IMR-90 (cell line): Measurements from ENCODE around the gene LRRC55. TPM values are rescaled to one million over a fixed set of nuclear protein-coding genes. Genes with fewer than 3 reads are reported as not detected.
A peak's percentile ranks its signal among the peaks of the same experiment; 100 is the strongest.

Experiments
- ATAC-seq: fragments of 200-7000 bp; cut with Tn5 transposase; 2 replicates; pipeline ENCODE4 v1.9.1; 2020; ENCODE audit warnings: low read depth, mild to moderate bottlenecking, moderate library complexity
- BruUV-seq: library from RNA; stranded (reverse); fragments of 400-500 nt; replicated peaks from 2 replicates; lab custom pipeline; 2021; lab: Mats Ljungman, UMichigan
- CTCF ChIA-PET: fragments of 300-600 bp; formaldehyde crosslinking; extraction: SDS; loops from one replicate; lab custom pipeline; 2021; ENCODE audit warnings: antibody characterized with exemption; lab: Yijun Ruan, JAX
- POLR2A ChIA-PET: fragments of 300-600 bp; sonication (Branson Sonifier 250); formaldehyde crosslinking; loops from one replicate; lab custom pipeline; 2022; ENCODE audit warnings: antibody characterized with exemption; ENCODE audit not compliant: unreplicated experiment; lab: Charles Lee
- DNase-seq: peaks from one replicate; pipeline ENCODE4 v3.0.0; 2013
- H2AFZ ChIP-seq: replicated peaks from 2 replicates; pipeline ENCODE3; 2013; ENCODE audit warnings: low read length, mild to moderate bottlenecking; ENCODE audit not compliant: poor library complexity
- H2AK5ac ChIP-seq: 2 replicates; pipeline ENCODE4 v1.6.1; 2013; ENCODE audit warnings: low read depth, low read length, inconsistent platforms
- H2AK9ac ChIP-seq: replicated peaks from 2 replicates; pipeline ENCODE3; 2013; ENCODE audit warnings: mild to moderate bottlenecking, low read depth, low read length, moderate library complexity; ENCODE audit not compliant: poor library complexity
- H2BK120ac ChIP-seq: 2 replicates; pipeline ENCODE4 v1.6.1; 2013; ENCODE audit warnings: low read depth, low read length, inconsistent platforms
- H2BK15ac ChIP-seq: 3 replicates; pipeline ENCODE4 v1.6.1; 2013; ENCODE audit warnings: low read depth, low read length, inconsistent platforms
- H2BK20ac ChIP-seq: 2 replicates; pipeline ENCODE4 v1.6.1; 2013; ENCODE audit warnings: low read depth, mild to moderate bottlenecking, inconsistent platforms, low read length, moderate library complexity
- H2BK5ac ChIP-seq: 2 replicates; pipeline ENCODE4 v1.6.1; 2013; ENCODE audit warnings: mild to moderate bottlenecking, low read depth, low read length, inconsistent platforms; ENCODE audit not compliant: poor library complexity, severe bottlenecking
- H3K14ac ChIP-seq: replicated peaks from 2 replicates; pipeline ENCODE4 v1.6.1; 2013; ENCODE audit warnings: low read depth, low read length, inconsistent platforms
- H3K18ac ChIP-seq: 2 replicates; pipeline ENCODE4 v1.6.1; 2013; ENCODE audit warnings: low read depth, low read length, control low read depth
- H3K23ac ChIP-seq: 2 replicates; pipeline ENCODE4 v1.6.1; 2013; ENCODE audit warnings: low read depth, low read length, inconsistent platforms
- H3K27ac ChIP-seq: 2 replicates; pipeline ENCODE4 v1.5.1; 2013; ENCODE audit warnings: mild to moderate bottlenecking, control low read depth, low read length; ENCODE audit not compliant: insufficient read depth
- H3K27me3 ChIP-seq: 2 replicates; pipeline ENCODE4 v1.6.1; 2013; ENCODE audit warnings: low read length; ENCODE audit not compliant: control insufficient read depth, insufficient read depth
- H3K36me3 ChIP-seq: 2 replicates; pipeline ENCODE4 v1.6.1; 2013; ENCODE audit warnings: low read length, mixed read lengths; ENCODE audit not compliant: control insufficient read depth, insufficient read depth
- H3K4ac ChIP-seq: 2 replicates; pipeline ENCODE4 v1.6.1; 2013; ENCODE audit warnings: low read depth, low read length, inconsistent platforms
- H3K4me1 ChIP-seq: 2 replicates; pipeline ENCODE4 v1.6.1; 2013; ENCODE audit warnings: low read length, mixed read lengths; ENCODE audit not compliant: control insufficient read depth, insufficient read depth
- H3K4me2 ChIP-seq: 2 replicates; pipeline ENCODE4 v1.6.1; 2013; ENCODE audit warnings: low read depth, mild to moderate bottlenecking, control low read depth, low read length, moderate library complexity
- H3K4me3 ChIP-seq: 2 replicates; pipeline ENCODE4 v1.5.1; 2013; ENCODE audit warnings: low read depth, mild to moderate bottlenecking, control low read depth, low read length, moderate library complexity; ENCODE audit not compliant: insufficient read depth
- H3K56ac ChIP-seq: 2 replicates; pipeline ENCODE4 v1.6.1; 2013; ENCODE audit warnings: low read length, inconsistent platforms; ENCODE audit not compliant: insufficient read depth; ENCODE audit errors: extremely low read depth
- H3K79me1 ChIP-seq, 2 experiments: 2 replicates each; pipeline ENCODE4 v1.6.1; 2013; ENCODE audit warnings: low read length in 2 of 2, inconsistent platforms in 1 of 2, low read depth in 1 of 2
- H3K9ac ChIP-seq: 2 replicates; pipeline ENCODE4 v1.6.1; 2013; ENCODE audit warnings: low read depth, low read length, control low read depth
- H3K9me1 ChIP-seq: 2 replicates; pipeline ENCODE4 v1.6.1; 2013; ENCODE audit warnings: low read length, inconsistent platforms; ENCODE audit not compliant: insufficient read depth
- H3K9me3 ChIP-seq: 2 replicates; pipeline ENCODE4 v1.6.1; 2013; ENCODE audit warnings: low read length; ENCODE audit not compliant: control insufficient read depth, insufficient read depth
- H4K20me1 ChIP-seq: 2 replicates; pipeline ENCODE4 v1.6.1; 2013; ENCODE audit warnings: low read length, inconsistent platforms; ENCODE audit not compliant: insufficient read depth
- H4K5ac ChIP-seq: 2 replicates; pipeline ENCODE4 v1.6.1; 2013; ENCODE audit warnings: mild to moderate bottlenecking, low read depth, low read length, control low read depth
- H4K8ac ChIP-seq, 2 experiments: 2 replicates each; pipeline ENCODE4 v1.6.1; 2013; ENCODE audit warnings: low read depth in 2 of 2, low read length in 2 of 2, control low read depth in 1 of 2, inconsistent platforms in 1 of 2
- H4K91ac ChIP-seq: 2 replicates; pipeline ENCODE4 v1.6.1; 2013; ENCODE audit warnings: low read depth, low read length, inconsistent platforms; ENCODE audit not compliant: insufficient read depth
- BHLHE40 ChIP-seq: fragments of 150-350 bp; IDR thresholded peaks from 2 replicates; pipeline ENCODE4 v1.6.1; 2016; ENCODE audit warnings: mild to moderate bottlenecking, low read depth, low read length
- CEBPB ChIP-seq: IDR thresholded peaks from 2 replicates; pipeline ENCODE4 v1.6.1; 2012; ENCODE audit warnings: low read depth, low read length, improper control_type of control experiment
- CTCF ChIP-seq: conservative IDR thresholded peaks from 2 replicates; pipeline ENCODE4 v1.5.1; 2012; ENCODE audit warnings: mild to moderate bottlenecking, low read depth, low read length, improper control_type of control experiment
- ELK1 ChIP-seq: fragments of 150-350 bp; IDR thresholded peaks from 2 replicates; pipeline ENCODE4 v1.6.1; 2016; ENCODE audit warnings: low read depth, mild to moderate bottlenecking, low read length, moderate library complexity, borderline replicate concordance
- FOS ChIP-seq: fragments of 150-350 bp; IDR thresholded peaks from 2 replicates; pipeline ENCODE4 v1.6.1; 2016; ENCODE audit warnings: low read depth, low read length
- MAZ ChIP-seq: IDR thresholded peaks from 2 replicates; pipeline ENCODE4 v1.6.1; 2012; ENCODE audit warnings: low read depth, mild to moderate bottlenecking, low read length, improper control_type of control experiment, moderate library complexity, borderline replicate concordance
- RAD21 ChIP-seq: IDR thresholded peaks from 2 replicates; pipeline ENCODE4 v1.6.1; 2012; ENCODE audit warnings: low read length, improper control_type of control experiment
- SMC3 ChIP-seq: fragments of 150-350 bp; IDR thresholded peaks from 2 replicates; pipeline ENCODE4 v1.6.1; 2016; ENCODE audit warnings: low read depth, mild to moderate bottlenecking, antibody characterized with exemption, low read length, moderate library complexity
- USF2 ChIP-seq: fragments of 150-350 bp; IDR thresholded peaks from 2 replicates; pipeline ENCODE4 v1.6.1; 2017; ENCODE audit warnings: mild to moderate bottlenecking, antibody characterized with exemption, low read length, low read depth
- WGBS, 2 experiments: methylation state at CpG; one replicate each; pipeline versions ENCODE4 v1.1.5 to v1.1.7; 2013; ENCODE audit warnings: missing lambda C conversion rate in 2 of 2; ENCODE audit not compliant: insufficient read length in 1 of 2; ENCODE audit errors: extremely low coverage in 2 of 2; 5-methylcytosine and 5-hydroxymethylcytosine counted together
- dilution Hi-C: fragments of 300-500 bp; cut with HindIII; formaldehyde crosslinking; loops from one replicate; pipeline ENCODE4 v1.14.3; 2018; ENCODE audit warnings: low sequenced_read_pairs; ENCODE audit not compliant: unreplicated experiment
- in situ Hi-C: fragments of 300-500 bp; cut with MboI; formaldehyde crosslinking; loops from 3 replicates; pipeline ENCODE4 v1.14.3; 2019; ENCODE audit warnings: low sequenced_read_pairs, inconsistent platforms, mixed read lengths
- intact Hi-C: fragments of 100-400 bp; cut with micrococcal nuclease; formaldehyde crosslinking; loops from 2 replicates; pipeline ENCODE4 v1.10.0; 2022
- polyA plus RNA-seq, 3 experiments: library from polyadenylated mRNA; depleted of rRNA; stranded (reverse); fragments of >200 nt; gene quantifications; 2 replicates each; pipeline ENCODE4 v1.2.3, GENCODE V29; 2012; ENCODE audit warnings: low replicate concordance in 1 of 3
- total RNA-seq: library from RNA; depleted of rRNA; stranded (reverse); fragments of >200 nt; gene quantifications from 2 replicates; pipeline ENCODE4 v1.2.3, GENCODE V29; 2012

LRRC55 gene
- total and polyA plus RNA-seq, 2 of the 4 experiments (the other 2 are of a cell fraction): not detected

- TF ChIP-seq USF2: no peak
Observed at GRCh38 chr11:57213342-57214097, 31.8 kb downstream of the LRRC55 start (continued).

- CTCF ChIA-PET: interaction anchor here (0.6 to 1.2 kb wide), 4 partner anchors 9 to 35 kb away, joined by 3 to 4 read pairs (median 3); no protein-coding TSS in a partner anchor
- H2AFZ ChIP-seq: peak overlapping the region; percentile 89
- intact Hi-C loops: loop anchor here (5.0 kb wide), 1 partner anchor 142 kb away; no protein-coding TSS in a partner anchor
Observed at GRCh38 chr11:57214098-57214417, 32.3 kb downstream of the LRRC55 start.

More at GRCh38 chr11:57214098-57214417, 32.3 kb downstream of the LRRC55 start:
- peak overlapping the region; percentile 92 for H3K23ac ChIP-seq
- TF ChIP-seq SMC3 (no peak), USF2 (no peak; the same call in 1 of the 2 replicates), CEBPB (no peak), BHLHE40 (no peak), FOS (no peak), RAD21 (no peak), ELK1 (no peak), CTCF (no peak), MAZ (no peak)
- in situ Hi-C loops (no loop called here), dilution Hi-C loops (no loop called here)
- ATAC-seq: peak; percentile 73
- H3K18ac ChIP-seq: peak overlapping the region; percentile 62
- H2AK5ac ChIP-seq: peak overlapping the region; percentile 95
- peaks cover 16% of the 10 kb centered on the region for H3K4me1 ChIP-seq
- H3K27me3 ChIP-seq: no peaks in the 10 kb centered on the region
- no peaks in the 10 kb centered on the region for H3K9me3 ChIP-seq
- H4K20me1 ChIP-seq: no peaks in the 10 kb centered on the region
- no peak overlapping the region for H3K4me3 ChIP-seq
- H2BK15ac ChIP-seq: peak overlapping the region; percentile 41; the same call in 2 of the 3 replicates
- peak overlapping the region; percentile 83; the same call in 1 of the 2 replicates for H3K56ac ChIP-seq
- peak overlapping the region; percentile 68 for H3K14ac ChIP-seq
- peak overlapping the region; percentile 61 to 80; a peak in 3 of 4 replicates for H4K8ac ChIP-seq
- WGBS, 2 experiments: 23% methylated on average over 2 of the region's 2 CpGs; no CpG with 5 or more reads in 1 of the 2 experiments
- H4K5ac ChIP-seq: peak overlapping the region; percentile 22
- H2BK5ac ChIP-seq: peak overlapping the region; percentile 73
- peak overlapping the region; percentile 5 for H3K9ac ChIP-seq
- H2AK9ac ChIP-seq: peak overlapping the region; percentile 82
- POLR2A ChIA-PET: interaction anchor here (0.6 kb wide), 1 partner anchor 36 kb away, joined by 4 read pairs; no protein-coding TSS in a partner anchor
- H3K4ac ChIP-seq: peak overlapping the region; percentile 93
- peak overlapping the region; percentile 89 for H4K91ac ChIP-seq
- H3K4me2 ChIP-seq: peak overlapping the region; percentile 74
- no TSS peak for BruUV-seq
- H3K79me1 ChIP-seq: no peaks in the 10 kb centered on the region
- H3K9me1 ChIP-seq: peaks cover 11% of the 10 kb centered on the region
- DNase-seq: peak; percentile 48
- H3K36me3 ChIP-seq: no peaks in the 10 kb centered on the region
- H2BK120ac ChIP-seq: peak overlapping the region; percentile 98
- peak overlapping the region; percentile 97 for H2BK20ac ChIP-seq
- peak overlapping the region; percentile 79 for H3K27ac ChIP-seq
